RPMI7951 (cell line): Measurements from ENCODE around the gene AGRP. TPM values are rescaled to one million over a fixed set of nuclear protein-coding genes. Genes with fewer than 3 reads are reported as not detected.

Source experiments
- DNase-seq: peaks from one replicate; pipeline ENCODE4 v3.0.0-alpha.2; 2012; ENCODE audit warnings: low read depth
- total RNA-seq: library from RNA; depleted of rRNA; stranded (reverse); fragments of >200 nt; shearing (Covaris generic); gene quantifications from 2 replicates; pipeline ENCODE4 v1.2.3, GENCODE V29; 2014; rRNA removed

AGRP gene
- total RNA-seq, 1 experiment from 2014 or later = not detected

DNA sequence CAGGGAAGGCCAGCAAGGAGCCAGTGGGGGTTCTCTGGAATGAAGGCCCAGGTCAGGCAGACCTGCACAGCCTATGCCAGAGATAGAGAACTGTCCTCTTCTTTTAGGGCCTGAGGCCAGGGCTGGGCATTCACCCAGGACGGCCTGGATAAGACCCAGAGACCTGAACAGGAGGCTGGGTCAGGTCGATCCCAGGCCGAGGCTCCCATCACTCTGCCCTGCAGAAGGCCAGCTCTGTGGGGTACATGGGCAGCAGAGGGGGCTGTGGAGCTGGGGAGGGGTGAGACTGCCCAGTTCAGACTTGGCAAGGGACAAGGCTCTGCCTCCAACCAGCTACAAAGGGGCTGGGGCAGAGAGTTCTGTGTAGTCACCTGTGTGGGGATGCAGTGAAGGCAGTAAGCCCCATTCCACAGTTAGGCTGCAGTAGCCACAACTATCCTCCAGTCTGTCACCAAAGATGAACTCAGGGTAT, 37.9 kb downstream of the AGRP start:
- no peak for DNase-seq

DNA sequence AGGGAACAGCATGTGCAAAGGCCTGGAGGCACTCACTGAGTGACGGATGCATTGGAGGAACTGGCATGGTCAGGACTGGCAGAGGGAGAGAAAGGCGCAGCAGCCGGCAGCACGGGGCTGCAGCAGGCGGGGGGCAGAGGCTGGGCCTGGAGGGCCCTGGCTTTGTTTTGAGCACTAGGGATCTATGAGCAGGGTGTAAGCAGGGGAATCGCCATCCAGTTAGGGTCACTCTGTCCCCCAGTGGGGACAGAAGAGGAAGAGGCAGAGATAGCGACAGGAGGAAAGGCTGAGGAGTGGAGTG, 38.3 kb downstream of the AGRP start:
- no peak for DNase-seq

DNA sequence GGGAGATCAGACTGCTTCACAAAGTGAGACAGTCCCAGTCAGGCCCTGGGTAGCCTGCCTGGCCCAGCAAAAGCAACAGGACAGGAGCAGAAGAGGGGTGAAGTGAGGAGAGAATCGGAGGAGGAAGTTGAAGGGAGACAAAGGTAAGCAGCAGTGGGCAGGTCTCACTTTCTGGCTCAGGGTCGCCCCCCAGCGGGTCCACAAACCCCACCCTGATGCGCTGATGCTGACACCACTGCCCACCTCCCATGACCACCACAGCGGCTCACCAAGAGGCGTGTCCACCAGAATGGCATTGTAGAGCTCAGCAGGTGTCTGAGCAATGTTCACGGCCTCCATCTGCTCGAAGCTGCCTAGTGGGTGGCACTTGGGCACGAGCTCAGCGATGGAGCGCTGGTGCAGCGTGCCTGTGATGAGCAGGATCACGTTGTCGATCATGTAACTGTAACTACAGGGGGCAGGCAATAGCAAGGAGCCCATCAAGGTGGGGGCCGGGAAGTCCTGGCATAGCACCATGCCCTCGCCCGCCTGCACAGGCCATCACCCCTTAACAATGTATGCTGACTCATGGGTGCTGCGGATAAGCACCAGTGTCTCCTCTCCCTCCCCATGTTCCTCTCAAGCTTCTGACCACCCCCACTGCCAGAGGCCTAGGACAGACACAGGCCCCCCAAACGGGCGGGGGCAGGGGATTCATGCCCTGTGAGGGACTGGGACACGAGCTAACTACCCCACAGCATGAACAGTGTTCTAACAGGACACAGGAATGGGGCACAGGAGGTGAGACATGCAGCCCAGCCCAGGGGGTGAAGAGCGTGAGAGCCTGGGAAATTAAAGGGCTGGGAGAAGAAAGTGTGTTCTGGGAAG, 38.9 kb downstream of the AGRP start:
- DNase-seq = no peak

DNA sequence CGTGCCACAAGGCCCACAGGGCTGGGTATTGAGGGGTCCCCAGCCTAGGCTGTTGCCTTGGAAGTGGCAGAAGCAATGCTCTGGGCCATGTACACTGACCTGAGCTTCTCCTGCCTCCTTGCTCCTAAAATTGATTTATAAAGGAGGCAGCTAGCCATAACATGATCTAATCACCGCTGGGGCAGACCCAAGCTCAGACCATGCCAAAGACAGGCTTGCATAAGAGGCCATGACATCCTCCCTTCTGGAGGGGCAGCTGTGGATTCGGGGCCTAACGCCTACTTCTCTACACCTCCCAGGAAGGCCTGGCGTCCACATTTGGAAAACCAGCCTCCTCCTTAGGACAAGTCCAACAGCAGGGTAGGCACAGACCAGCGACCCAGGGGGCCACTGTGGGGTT, 40.1 kb downstream of the AGRP start:
- DNase-seq = no peak

DNA sequence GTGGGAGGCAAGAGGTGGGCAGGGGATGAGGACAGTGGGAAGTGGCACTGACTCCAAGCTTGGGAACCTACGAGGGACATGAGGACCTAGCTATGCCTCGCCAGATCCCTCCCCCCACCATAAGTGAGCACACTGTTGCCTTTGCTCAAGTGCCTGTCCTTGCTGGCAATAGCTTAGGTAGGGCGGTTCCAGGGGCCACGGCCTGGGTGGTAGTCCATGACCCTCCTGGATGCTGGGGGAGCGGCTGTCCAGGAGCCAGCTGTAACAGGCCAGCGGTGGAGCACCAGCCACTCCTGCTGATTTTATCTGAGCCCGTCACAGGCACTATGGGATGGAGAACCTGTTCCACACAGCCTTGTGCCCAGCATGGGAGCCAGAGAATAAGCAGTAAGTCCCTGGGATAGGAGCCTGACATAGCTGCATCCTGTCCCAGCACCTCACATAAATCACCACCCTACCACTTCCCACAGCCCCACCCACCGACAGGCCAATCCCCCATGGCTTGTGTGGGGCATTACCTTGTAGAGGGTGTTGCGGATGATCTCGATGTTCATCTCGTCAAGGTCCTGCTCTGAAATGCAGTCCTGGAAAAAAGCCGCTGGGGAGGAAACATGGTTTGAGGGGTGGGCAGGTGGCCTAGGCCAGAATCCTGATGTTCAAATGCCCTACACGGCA, 40.6 kb downstream of the AGRP start:
- DNase-seq = no peak

DNA sequence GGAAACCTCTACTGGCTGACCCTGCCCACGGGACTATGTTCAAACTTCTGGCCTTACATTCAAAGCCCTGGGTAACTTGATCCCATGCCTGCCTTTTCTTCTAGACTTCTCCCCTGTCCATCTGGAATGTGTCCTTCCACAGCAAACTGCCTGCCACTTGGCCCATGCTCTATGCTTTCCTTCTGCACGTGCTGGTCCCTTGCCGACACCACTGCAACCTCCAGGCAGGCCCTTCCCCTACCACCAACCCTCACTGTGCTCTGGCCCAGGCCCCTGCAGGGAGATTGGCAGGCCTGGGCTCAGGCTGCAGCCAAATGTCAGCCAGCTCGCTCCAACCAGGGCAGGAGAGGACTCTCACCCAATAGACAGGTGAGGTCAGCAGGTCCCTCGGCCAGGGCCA, 41.4 kb downstream of the AGRP start:
- no peak for DNase-seq

DNA sequence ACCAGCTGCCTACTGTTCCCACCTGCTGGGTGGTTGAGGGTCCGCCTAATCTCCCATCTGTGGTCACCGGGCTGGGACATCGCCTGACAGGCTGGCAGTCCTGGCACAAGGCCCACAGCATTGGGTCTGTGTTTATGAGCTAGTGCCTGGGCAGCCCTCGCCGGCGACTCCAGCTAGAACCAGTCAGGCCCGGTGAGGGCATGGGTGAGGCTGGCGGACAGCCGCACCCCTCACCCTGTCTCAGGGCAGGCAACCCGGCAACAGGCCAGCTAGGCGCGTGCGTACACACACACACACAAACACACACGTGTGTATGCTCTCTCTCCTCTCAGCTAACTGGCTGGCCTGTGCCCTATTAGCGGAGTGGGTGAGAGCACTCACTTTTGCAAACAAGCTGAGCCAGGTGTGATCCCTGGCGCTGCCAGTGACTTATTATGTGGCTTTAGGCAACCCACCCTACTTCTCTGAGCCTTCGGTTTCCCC, 42.0 kb downstream of the AGRP start:
- no peak for DNase-seq

DNA sequence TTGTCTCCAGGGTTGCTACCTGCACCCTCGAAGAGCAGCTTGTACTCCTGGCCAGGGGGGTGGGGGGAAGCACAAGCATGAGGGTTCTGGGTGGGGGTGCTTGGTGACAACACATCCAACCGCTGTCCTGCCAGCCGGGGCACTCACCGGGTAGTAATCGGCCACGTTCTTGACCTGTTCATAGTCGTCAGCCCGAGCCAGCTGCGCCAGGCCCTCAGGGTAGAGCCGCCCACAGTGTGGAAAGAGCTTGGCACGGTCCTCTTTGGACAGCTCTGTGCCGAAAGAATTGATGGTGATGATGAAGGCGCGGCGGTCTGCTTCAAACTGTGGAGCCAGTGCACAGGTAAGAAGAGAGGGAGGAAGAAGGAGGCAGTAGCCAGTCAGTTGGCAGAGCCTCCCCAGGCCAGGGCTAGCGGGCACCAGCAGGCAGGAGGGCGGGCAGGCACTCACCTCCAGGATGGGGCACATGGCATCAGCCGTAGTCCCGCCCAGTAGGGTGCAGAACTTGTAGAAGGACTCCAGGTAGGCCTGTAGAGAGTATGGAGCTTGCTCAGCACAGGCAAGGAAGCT, 44.4 kb downstream of the AGRP start:
- no peak for DNase-seq

DNA sequence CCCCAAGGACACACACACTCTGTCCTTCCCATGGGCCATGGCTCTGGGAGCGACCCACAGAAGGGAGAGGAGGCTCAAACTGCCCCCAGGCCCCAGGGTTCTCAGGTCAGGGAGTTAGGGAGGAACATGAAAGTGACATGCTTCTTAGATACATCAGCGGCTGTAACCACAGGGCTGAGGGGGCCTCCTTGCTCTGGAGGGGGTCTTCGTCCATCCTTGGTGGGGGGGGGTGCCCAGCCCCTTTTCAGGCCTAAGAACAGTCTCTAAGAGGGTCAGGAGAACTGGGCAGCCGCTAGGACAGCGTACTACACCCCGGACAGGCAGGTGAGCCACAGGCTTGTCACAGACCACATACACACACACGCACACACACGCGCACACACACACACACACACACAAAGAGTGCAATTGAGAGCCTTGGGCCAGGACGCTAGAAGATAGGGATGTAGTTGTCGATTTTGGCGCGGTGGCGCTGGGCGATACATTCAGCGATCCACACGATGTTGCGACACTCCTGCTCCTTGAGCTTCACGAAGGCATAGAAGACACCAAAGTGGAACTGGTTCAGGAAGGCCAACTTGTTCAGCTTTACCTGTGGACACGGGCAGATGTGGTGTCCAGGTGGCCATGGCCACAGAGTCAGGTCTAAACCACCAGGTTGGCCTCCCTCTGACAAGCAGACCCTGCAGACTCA, 45.1 kb downstream of the AGRP start:
- DNase-seq = no peak

DNA sequence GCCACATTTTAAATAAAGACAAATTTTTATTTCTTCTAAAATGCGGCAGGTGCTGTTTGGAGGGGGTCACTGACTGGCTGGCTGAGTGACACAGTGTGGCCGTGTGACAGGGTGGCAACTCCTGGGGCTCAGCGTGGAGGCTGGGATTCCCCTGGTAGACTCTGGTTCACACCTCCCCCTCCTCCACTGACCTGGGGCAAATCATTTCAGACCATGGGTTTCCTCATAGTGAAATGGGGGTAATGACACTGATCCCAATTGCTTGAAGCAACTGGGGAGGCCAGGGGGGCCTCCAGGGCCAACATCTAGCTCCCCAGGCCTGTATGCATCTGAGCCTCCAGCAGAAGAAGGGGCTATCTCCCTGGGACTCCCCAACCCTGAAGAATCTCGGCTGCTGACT, 45.8 kb downstream of the AGRP start:
- DNase-seq = no peak

DNA sequence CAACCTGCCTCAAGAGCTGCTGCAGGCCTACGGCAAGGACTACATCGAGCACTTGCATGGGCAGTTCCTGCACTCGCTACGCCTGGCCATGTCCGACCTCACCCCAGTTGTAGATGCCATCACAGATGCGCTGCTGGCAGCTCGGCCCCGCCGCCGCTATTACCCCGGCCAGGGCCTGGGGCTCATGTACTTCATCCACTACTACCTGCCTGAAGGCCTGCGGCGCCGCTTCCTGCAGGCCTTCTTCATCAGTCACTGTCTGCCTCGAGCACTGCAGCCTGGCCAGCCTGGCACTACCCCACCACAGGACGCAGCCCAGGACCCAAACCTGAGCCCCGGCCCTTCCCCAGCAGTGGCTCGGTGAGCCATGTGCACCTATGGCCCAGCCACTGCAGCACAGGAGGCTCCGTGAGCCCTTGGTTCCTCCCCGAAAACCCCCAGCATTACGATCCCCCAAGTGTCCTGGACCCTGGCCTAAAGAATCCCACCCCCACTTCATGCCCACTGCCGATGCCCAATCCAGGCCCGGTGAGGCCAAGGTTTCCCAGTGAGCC, 46.6 kb downstream of the AGRP start:
- DNase-seq = no peak

DNA sequence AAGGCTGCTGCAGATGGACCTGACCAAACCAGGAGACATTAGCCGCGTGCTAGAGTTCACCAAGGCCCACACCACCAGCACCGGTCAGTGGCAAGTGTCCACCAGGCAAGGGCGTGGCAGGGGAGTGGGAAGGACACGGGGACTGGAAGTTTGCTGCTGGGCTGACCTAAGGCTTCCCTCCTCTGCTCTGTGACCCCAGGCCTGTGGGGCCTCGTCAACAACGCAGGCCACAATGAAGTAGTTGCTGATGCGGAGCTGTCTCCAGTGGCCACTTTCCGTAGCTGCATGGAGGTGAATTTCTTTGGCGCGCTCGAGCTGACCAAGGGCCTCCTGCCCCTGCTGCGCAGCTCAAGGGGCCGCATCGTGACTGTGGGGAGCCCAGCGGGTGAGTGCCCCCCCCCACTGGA, 47.6 kb downstream of the AGRP start:
- no peak for DNase-seq

DNA sequence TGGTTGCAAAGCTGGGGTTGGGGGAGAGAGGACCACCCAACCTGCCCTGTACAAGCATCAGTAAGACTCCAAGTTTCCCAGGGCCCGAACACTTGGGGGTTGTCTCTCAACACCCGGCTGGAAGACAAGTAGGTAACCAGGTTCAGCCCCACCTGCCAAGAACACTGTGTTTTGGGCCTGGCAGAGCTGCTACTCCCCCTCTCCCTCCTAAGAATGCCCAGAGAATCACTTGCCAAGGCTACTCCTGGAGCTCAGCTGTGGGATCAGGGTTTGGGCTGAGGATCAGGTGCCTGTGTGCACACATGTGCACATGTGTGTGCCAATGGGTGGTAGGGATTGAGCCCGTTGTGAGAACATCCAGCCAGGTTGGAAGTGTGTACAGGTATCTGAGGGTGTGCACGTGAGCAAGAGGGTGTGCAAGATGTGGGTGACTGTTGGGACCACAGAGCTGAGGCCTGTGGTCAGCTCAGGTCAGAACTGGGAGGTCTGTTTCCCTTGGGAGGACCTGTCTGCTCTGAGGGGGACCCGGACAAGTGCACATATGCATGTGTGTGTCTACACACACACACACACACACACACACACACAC, 50.1 kb downstream of the AGRP start:
- DNase-seq = no peak

Other genes starting within 250 kb of the AGRP start
- gene FHOD1, start 236.1 kb downstream of the AGRP start, total RNA-seq = 33.6 and 37.2 TPM in 2 replicates
- 0.98 and 1.1 TPM in 2 replicates for gene SLC9A5, start 234.6 kb downstream of the AGRP start, total RNA-seq
- 2.9 and 4.9 TPM in 2 replicates for gene PLEKHG4, start 204.0 kb downstream of the AGRP start, total RNA-seq
- gene KCTD19, start 156.8 kb downstream of the AGRP start, total RNA-seq = not detected in 2 replicates
- not detected in 2 replicates for gene LRRC36, start 156.7 kb downstream of the AGRP start, total RNA-seq
- 0.24 and 0.29 TPM in 2 replicates for gene TPPP3, start 90.0 kb downstream of the AGRP start, total RNA-seq
- gene ZDHHC1, start 67.1 kb downstream of the AGRP start, total RNA-seq = 1.4 and 2.0 TPM in 2 replicates
- not detected in 2 replicates for gene HSD11B2, start 52.4 kb downstream of the AGRP start, total RNA-seq
- gene ATP6V0D1, start 2.4 kb downstream of the AGRP start, total RNA-seq = 121 and 141 TPM in 2 replicates
- 9.0 and 11.5 TPM in 2 replicates for gene RIPOR1, start 45.3 kb upstream of the AGRP start, total RNA-seq
- 27.9 and 29.6 TPM in 2 replicates for gene CTCF, start 79.0 kb upstream of the AGRP start, total RNA-seq
- 0.10 and 0.12 TPM in 2 replicates for gene CARMIL2, start 161.6 kb upstream of the AGRP start, total RNA-seq
- 42.8 and 47.2 TPM in 2 replicates for gene ACD, start 176.7 kb upstream of the AGRP start, total RNA-seq
- gene PARD6A, start 177.4 kb upstream of the AGRP start, total RNA-seq = 1.6 and 1.9 TPM in 2 replicates
- gene ENKD1, start 183.2 kb upstream of the AGRP start, total RNA-seq = 13.6 and 14.8 TPM in 2 replicates
- 6.4 and 7.5 TPM in 2 replicates for gene C16orf86, start 183.3 kb upstream of the AGRP start, total RNA-seq
- 11.1 and 12.4 TPM in 2 replicates for gene GFOD2, start 235.8 kb upstream of the AGRP start, total RNA-seq